Measurements from ENCODE around the gene SPINK13. TPM values are rescaled to one million over a fixed set of nuclear protein-coding genes. Genes with fewer than 3 reads are reported as not detected.

Gene SPINK13
- total and polyA plus RNA-seq, 2 donors (not counting 1 experiment from before 2014, with no cell fraction given), result not detected

DNA sequence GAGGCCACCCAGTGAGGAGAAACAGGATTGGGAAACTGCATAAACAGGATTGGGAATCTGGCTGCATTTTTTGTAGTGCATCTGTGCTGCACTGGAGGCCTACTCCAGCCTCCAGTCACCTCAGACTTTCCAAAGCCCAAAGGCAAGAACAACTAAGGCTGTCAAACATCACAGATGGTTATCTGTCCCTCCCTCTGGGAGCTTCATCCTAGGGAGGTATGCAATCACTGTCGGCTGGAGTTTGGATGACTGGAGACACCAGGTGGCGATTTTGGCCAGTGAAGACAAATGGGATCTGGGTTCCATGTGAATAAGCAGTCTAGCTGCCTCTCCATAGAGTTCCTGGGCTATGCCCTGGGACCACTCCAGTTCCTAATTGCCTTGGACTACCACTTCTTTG, 9.3 kb upstream of the SPINK13 start:
- no peak overlapping the region for H2AFZ ChIP-seq (ENCODE audit: insufficient read depth, low read depth, low read length, poor library complexity, severe bottlenecking)
- no peak overlapping the region for H3K27ac ChIP-seq (ENCODE audit: low read length in 2 of 2)
- H4K20me1 ChIP-seq (ENCODE audit: control insufficient read depth, insufficient read depth, low read length, poor library complexity, severe bottlenecking), result no peaks in the 10 kb centered on the region
- intact Hi-C loops (cut with micrococcal nuclease), result no loop called here
- ChIA-PET POLR2A (no interaction called here), CTCF (no interaction called here)
- peaks cover 0 to 12% (median 9%) of the 10 kb centered on the region in 3 donors for H3K9me3 ChIP-seq (ENCODE audit: control extremely low read depth in 1 of 3, control insufficient read depth in 2 of 3, insufficient read depth in 1 of 3, low read length in 2 of 3)
- H3K4me1 ChIP-seq (ENCODE audit: control insufficient read depth in 2 of 2, insufficient read depth in 2 of 2, low read length in 2 of 2), result no peaks in the 10 kb centered on the region
- TF ChIP-seq EZH2 (IDR thresholded peaks at IDR 0.05; ENCODE audit: borderline replicate concordance, insufficient read depth, low read depth, low read length, poor library complexity, severe bottlenecking), result no peak
- TF ChIP-seq, protein P1, sequence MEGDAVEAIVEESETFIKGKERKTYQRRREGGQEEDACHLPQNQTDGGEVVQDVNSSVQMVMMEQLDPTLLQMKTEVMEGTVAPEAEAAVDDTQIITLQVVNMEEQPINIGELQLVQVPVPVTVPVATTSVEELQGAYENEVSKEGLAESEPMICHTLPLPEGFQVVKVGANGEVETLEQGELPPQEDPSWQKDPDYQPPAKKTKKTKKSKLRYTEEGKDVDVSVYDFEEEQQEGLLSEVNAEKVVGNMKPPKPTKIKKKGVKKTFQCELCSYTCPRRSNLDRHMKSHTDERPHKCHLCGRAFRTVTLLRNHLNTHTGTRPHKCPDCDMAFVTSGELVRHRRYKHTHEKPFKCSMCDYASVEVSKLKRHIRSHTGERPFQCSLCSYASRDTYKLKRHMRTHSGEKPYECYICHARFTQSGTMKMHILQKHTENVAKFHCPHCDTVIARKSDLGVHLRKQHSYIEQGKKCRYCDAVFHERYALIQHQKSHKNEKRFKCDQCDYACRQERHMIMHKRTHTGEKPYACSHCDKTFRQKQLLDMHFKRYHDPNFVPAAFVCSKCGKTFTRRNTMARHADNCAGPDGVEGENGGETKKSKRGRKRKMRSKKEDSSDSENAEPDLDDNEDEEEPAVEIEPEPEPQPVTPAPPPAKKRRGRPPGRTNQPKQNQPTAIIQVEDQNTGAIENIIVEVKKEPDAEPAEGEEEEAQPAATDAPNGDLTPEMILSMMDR (IDR thresholded peaks at IDR 0.05), result no peak
- Mint-ChIP-seq H3K4me1 (no peaks in the 10 kb centered on the region), H3K4me3 (no peak overlapping the region), H3K27me3 (no peaks in the 10 kb centered on the region), H3K9me3 (ENCODE audit: insufficient read depth) (peaks cover 21% of the 10 kb centered on the region), H3K27ac (no peak overlapping the region)
- WGBS (ENCODE audit: insufficient coverage), result 73% methylated on average over 2 of the region's 2 CpGs
- no peaks in the 10 kb centered on the region for H3K79me2 ChIP-seq (ENCODE audit: control insufficient read depth, insufficient read depth, low read length)
- no peak overlapping the region for H3K4me2 ChIP-seq (replicated peaks; ENCODE audit: low read depth, low read length, poor library complexity, severe bottlenecking)
- H3K9ac ChIP-seq (ENCODE audit: low read length), result no peak overlapping the region
- no peak for DNase-seq
- no peaks in the 10 kb centered on the region for H3K27me3 ChIP-seq (replicated peaks in 1 of 4; ENCODE audit: control extremely low read depth in 1 of 4, control insufficient read depth in 3 of 4, insufficient read depth in 4 of 4, low read length in 3 of 4)
- ATAC-seq (ENCODE audit: low read depth), result no peak
- no peak overlapping the region for H3K4me3 ChIP-seq (ENCODE audit: control extremely low read depth in 1 of 5, extremely low read depth in 1 of 5, insufficient read depth in 1 of 5, low read depth in 2 of 5, low read length in 4 of 5)
- no peaks in the 10 kb centered on the region for H3K36me3 ChIP-seq (replicated peaks in 1 of 2; ENCODE audit: control extremely low read depth in 1 of 2, control insufficient read depth in 1 of 2, extremely low read depth in 1 of 2, insufficient read depth in 2 of 2, low read length in 1 of 2)

DNA sequence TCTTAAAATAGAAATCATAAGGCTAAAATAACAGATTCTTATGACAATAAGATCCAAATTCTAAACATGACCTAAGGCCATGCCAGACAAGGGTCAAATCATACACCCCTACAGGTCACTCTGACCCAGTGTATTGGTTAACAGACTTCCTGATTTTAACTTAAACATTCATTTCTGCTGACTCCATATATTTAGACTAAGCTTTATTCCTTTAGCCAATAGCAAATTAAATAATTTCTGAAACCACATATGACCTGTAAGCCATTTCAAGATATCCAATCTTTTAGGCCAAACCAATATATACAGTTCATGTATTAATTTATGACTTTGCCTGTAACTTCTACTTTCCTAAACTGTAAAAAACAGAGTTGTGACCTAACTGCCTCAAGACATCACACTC, 7.4 kb upstream of the SPINK13 start:
- ChIA-PET POLR2A (no interaction called here), CTCF (no interaction called here)
- H3K4me2 ChIP-seq (replicated peaks; ENCODE audit: low read depth, low read length, poor library complexity, severe bottlenecking), result no peak overlapping the region
- ATAC-seq (ENCODE audit: low read depth) (no peak), DNase-seq (no peak)
- no peak overlapping the region for H3K4me3 ChIP-seq (ENCODE audit: control extremely low read depth in 1 of 5, extremely low read depth in 1 of 5, insufficient read depth in 1 of 5, low read depth in 2 of 5, low read length in 4 of 5)
- Mint-ChIP-seq H3K9me3 (ENCODE audit: insufficient read depth) (peaks cover 22% of the 10 kb centered on the region), H3K4me3 (no peak overlapping the region), H3K27me3 (no peaks in the 10 kb centered on the region), H3K4me1 (no peaks in the 10 kb centered on the region), H3K27ac (no peak overlapping the region)
- no peaks in the 10 kb centered on the region for H3K4me1 ChIP-seq (ENCODE audit: control insufficient read depth in 2 of 2, insufficient read depth in 2 of 2, low read length in 2 of 2)
- H3K9ac ChIP-seq (ENCODE audit: low read length), result no peak overlapping the region
- H3K27ac ChIP-seq (ENCODE audit: low read length in 2 of 2), result no peak overlapping the region
- H3K79me2 ChIP-seq (ENCODE audit: control insufficient read depth, insufficient read depth, low read length), result no peaks in the 10 kb centered on the region
- intact Hi-C loops (cut with micrococcal nuclease), result no loop called here
- H3K36me3 ChIP-seq (replicated peaks in 1 of 2; ENCODE audit: control extremely low read depth in 1 of 2, control insufficient read depth in 1 of 2, extremely low read depth in 1 of 2, insufficient read depth in 2 of 2, low read length in 1 of 2), result no peaks in the 10 kb centered on the region
- H3K27me3 ChIP-seq (replicated peaks in 1 of 4; ENCODE audit: control extremely low read depth in 1 of 4, control insufficient read depth in 3 of 4, insufficient read depth in 4 of 4, low read length in 3 of 4), result no peaks in the 10 kb centered on the region
- peaks cover 0 to 12% (median 9%) of the 10 kb centered on the region in 3 donors for H3K9me3 ChIP-seq (ENCODE audit: control extremely low read depth in 1 of 3, control insufficient read depth in 2 of 3, insufficient read depth in 1 of 3, low read length in 2 of 3)
- H4K20me1 ChIP-seq (ENCODE audit: control insufficient read depth, insufficient read depth, low read length, poor library complexity, severe bottlenecking), result no peaks in the 10 kb centered on the region
- TF ChIP-seq EZH2 (IDR thresholded peaks at IDR 0.05; ENCODE audit: borderline replicate concordance, insufficient read depth, low read depth, low read length, poor library complexity, severe bottlenecking), result no peak
- TF ChIP-seq, protein P1 (IDR thresholded peaks at IDR 0.05), result no peak
- no peak overlapping the region for H2AFZ ChIP-seq (ENCODE audit: insufficient read depth, low read depth, low read length, poor library complexity, severe bottlenecking)

All from B cell (primary cell).